Measurements from ENCODE around the gene ALPP.
"Not testable (repeated sequence)": the region's sequence is repeated elsewhere in the genome, so short reads cannot be mapped to it uniquely, and the experiment has no call there.

ALPP gene

DNA sequence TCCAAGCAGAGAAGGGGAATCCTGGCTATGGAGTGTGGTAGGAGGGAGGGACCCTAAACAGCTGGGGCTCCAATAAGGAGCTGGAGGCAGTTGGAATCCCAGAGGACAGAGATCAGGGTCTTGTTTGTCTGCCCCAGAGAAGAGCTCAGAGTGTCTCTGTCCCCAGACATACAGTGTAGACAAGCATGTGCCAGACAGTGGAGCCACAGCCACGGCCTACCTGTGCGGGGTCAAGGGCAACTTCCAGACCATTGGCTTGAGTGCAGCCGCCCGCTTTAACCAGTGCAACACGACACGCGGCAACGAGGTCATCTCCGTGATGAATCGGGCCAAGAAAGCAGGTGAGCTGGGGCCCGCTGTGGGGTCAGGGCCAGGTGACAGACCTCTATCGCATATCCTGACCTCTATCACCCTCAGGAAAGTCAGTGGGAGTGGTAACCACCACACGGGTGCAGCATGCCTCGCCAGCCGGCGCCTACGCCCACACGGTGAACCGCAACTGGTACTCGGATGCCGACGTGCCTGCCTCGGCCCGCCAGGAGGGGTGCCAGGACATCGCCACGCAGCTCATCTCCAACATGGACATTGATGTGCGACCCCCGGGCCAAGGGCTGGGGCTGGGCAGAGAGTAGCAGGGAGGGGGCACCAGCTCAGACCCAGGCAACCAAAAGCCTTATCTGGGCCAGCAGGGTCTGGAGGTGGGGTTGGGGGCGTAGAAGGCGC is 29.0 kb downstream of the ALPP start:
- not testable (repeated sequence) for DNase-seq

GRCh38 chr2:232408269-232408668 is 29.7 kb downstream of the ALPP start:
- DNase-seq = not testable (repeated sequence)

GRCh38 chr2:232409617-232410016 is 31.1 kb downstream of the ALPP start:
- not testable (repeated sequence) for DNase-seq

DNA sequence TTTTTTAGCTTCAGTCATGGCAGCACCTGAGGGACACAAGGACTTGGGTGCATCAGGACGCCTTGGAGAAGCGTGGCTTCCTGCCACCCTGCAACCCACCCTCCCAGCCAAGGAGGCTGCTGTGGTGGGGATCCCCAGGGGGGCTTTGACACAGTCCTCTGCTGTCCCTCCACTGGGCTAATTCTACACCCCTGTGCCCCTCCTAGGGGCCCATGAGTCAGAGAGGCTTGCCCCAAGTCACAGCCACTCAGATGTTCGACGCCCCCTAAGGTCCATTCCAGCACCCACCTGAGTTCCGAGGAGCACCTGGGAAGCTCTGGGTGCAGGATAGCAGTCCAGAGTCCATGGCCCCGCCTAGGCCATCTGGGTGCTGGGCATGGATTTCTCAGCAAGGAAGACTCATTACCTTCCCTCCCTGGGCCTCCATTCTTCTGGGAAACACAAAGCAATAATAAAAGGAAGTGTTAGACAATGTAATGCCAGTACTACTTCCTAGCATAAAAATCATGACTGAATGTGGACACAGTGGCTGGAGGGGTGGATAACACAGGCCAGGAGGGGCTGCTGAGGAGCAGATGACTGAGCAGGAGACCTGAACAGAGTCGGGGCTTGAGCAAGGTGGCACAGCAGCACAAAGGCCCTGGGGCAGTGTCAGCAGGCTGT is 31.8 kb downstream of the ALPP start:
- no peak for DNase-seq

DNA sequence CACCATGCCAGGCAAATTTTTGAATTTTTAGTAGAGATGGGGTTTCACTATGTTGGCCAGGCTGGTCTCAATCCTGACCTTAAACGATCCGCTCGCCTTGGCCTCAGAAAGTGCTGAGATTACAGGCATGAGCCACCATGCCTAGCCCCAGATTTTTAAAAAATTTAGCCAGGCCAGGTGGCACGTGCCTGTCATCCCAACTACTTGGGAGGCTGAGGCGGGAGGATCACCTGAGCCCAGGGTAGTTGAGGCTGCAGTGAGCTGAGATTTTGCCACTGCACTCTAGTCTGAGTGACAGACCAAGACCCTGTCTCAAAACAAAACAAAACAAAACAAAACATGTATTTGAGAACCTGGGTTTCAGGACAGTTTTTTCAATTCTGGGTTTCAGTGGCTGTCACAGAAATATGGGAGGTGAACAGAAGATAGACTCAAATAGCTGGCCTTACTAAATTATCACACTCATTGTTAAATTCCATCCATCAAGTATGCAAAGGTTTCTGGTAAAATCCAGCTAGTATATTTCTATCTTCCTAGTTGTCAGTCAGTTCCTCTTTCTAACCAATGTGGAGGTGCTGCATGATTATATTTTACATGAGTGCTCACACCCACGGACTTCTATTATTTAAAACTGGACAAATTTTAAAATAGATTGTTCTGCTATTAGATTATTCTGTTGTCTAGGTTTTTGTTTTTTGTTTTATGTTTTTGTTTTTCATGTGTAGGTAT is 33.5 kb downstream of the ALPP start:
- DNase-seq = no peak

GRCh38 chr2:232412986-232413385 is 34.4 kb downstream of the ALPP start:
- no peak for DNase-seq

DNA sequence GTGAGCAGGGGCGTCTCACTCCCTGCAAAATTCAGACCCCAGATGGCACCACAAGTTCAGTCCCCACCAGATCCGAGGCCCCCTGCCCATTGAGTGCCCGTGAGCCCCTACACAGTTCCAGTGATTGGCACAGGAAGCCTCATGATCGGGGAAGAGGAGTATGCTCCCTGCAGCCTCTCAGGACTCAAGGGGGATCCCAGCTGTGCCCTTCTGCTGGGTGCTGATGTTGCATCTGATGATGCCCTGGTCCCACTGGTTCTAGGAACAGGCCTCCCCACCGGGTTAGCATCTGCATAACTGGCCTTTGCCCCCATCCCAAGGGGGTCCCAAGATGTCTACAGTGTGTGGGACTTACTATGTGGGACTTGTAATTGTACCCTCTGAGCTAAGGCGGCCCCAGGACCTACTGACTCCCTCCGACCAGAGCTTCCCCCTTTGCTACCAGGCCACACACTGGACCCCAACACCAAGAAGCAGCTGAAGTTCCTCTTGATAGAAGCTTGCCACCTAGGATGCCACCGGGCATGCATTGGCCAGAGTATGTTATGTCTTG is 36.7 kb downstream of the ALPP start:
- no peak for DNase-seq

DNA sequence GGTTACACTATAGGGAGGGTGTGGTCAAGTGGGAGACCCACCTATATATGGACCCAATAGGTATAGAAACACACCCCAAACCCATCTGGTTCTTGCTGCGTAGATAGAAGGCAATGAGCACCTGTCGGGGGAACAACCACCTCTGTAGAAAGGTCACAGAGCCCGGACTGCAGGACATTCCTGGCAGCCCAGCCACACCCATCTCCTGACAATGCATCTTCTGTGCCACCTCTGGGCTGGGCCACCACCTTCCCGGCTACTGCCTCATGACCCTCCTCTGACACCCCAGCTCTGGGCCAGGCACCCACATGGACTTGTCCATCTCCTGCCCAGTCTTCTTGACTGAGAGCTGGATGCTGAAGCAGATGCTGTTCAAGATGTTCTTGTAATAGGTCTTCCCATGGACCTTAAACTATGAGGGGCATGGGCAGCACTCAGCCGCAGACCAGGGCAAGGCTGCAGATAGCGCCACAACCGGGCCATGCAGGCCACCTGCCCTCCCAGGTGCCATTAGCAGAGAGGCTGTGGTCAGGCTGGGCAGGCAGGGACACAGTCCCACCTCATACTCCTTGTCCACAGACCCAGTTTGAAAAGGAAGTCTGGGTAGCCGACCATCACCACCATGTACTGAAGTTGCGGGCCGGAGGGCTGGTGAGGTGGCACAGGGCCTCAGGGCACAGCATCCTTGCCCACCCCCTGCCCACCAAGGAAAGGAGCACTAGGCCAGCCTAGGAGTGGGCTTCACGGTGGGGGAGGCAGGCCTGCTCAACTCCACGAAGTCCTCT is 37.4 kb downstream of the ALPP start:
- no peak for DNase-seq

GRCh38 chr2:232416521-232417470 is 38.2 kb downstream of the ALPP start:
- no peak for DNase-seq

- DNase-seq = no peak
These were observed 38.9 kb downstream of the ALPP start for GRCh38 chr2:232417489-232417888.

DNA sequence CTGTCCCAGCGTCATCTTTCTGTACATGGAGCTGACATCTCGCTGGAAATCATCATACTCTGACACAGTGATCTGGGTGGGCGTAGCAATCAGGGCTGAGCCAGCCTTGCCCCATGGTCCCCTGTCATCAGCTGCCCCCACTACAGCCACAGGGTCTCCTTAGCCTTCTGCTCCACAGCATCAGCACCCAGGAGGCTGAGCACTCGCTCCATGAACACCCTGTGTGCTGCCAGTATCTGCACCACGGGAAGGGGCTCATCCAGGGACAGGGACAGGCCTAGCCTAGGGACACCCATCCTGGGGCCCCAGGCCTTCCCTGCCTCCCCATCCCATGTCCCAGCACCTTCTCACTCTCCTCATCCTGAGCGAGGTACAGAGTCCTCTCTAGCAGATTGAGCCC is 39.5 kb downstream of the ALPP start:
- DNase-seq = no peak

DNA sequence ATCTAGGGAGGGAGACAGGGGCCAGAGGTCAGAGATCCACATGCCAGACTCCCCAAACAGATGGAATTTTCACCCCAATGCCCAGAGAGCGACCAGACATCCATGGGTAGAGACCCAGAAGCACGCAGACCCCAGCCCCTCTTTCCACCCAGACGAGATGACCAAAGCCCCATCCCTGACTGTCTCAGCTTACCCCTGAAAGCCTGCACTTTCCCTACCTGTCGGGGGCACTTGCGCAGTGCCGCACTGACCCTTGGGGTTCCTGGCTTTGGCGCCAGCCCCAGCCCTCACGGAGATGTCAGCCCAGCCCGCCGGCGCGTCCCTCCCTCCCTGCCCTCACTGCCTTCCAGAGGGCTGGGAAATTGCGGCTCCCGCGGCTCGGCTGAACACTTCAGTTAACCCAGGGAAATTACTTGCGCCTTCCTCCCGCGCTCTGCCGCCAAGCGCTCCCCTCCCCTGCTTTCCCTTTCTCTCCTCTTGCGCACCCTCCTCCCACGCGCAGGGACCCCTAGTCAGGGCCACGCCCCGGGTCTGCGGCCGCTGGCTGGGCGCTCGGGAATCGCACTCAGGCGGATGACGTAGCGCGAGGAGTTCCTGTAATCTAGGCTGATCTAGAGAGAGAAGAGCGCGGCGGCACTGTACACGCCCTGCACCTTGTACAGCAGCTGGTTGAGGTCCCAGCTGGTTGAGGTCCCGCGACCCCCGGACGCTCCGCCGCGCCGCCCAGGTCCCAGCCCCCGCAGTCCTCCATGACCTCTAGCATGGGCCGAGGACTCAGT is 40.1 kb downstream of the ALPP start:
- DNase-seq = no peak

DNA sequence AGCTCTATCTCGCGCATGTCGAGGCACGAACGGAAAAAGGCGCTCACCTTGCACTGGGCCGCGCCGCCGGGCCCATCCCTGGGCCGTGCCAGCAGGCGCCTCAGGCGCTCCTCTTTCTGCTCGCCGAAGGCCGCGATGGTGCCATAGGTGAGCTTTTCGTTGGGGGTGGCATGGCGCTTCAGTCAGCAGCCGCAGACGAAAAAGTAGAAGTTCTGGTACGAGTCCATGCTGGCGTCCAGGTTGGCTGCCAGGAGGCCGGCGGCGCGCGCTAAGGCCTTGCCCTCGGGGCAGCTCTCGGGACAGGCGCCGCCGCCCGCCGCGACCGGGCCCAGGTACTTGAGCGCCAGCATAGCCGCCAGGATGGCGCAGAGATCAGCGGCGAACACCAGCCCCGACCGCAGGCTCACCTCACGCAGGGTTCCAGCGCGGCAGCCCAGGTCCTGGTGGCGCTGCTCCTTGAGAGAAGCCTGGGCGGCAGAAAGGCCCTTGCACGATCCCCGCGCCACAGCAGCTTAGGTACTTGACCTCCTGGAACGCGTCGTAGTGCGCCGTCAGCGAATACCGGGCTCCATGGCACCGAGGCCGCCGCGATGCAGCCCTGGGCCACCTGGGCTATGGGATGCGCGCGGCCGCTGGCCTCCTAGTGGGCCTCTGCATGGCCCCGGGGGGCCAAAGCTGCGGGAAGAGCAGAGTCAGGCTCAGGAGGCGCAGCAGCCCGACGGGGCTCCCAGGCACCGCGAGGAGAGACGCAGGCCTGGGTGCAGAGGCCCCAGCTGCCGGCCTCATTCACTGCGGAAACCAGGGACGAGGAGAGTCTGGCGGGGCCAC is 40.9 kb downstream of the ALPP start:
- no peak for DNase-seq

DNA sequence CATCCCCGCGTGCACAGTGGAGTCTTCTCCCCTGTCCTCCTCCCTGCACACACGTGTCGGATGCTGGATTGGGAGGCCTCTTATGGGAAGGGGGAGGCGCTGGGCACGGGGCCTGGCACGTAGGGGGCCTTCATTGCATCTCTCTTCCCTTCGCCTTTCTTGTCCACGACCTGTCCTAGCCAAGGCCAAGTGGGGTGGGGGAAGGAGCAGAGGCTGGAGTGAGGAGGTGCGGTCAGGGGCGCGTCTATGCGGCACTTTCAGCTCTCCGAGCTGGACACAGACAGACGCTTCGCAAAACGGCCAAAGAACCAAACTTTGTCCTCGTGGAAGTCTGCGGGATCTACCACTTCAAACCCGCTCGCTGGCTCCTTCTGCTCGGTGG is 41.5 kb downstream of the ALPP start:
- no peak for DNase-seq

GRCh38 chr2:232420463-232421188 is 42.1 kb downstream of the ALPP start:
- DNase-seq = no peak

- DNase-seq = no peak
These were observed 42.7 kb downstream of the ALPP start for GRCh38 chr2:232421189-232421785.

- DNase-seq = no peak
These were observed 43.5 kb downstream of the ALPP start for GRCh38 chr2:232422051-232422450.

GRCh38 chr2:232422996-232423395 is 44.4 kb downstream of the ALPP start:
- DNase-seq = not testable (repeated sequence)

DNA sequence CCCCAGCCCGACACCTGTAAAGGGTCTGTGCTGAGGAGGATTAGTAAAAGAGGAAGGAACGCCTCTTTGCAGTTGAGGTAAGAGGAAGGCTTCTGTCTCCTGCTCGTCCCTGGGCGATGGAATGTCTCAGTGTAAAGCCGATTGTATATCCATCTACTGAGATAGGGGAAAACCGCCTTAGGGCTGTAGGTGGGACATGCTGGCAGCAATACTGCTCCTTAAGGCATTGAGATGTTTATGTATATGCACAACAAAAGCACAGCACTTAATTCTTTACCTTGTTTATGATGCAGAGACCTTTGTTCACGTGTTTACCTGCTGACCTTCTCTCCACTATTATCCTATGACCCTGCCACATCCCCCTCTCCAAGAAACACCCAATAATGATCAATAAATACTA is 44.9 kb downstream of the ALPP start:
- not testable (repeated sequence) for DNase-seq

All from NCI-H2081 treated with DMSO at 0.1 percent for 48 hours (cell line).